Tibial nerve (tissue), 3 donors: ENCODE data around the gene ZNRF3.

Experiments
- POLR2A ChIP-seq, 2 donors: fragments of 450-650 bp; IDR thresholded peaks; one replicate each; pipeline ENCODE4 v1.6.1; 2017; ENCODE audit warnings: antibody characterized with exemption in 2 of 2, mild to moderate bottlenecking in 2 of 2, moderate library complexity in 2 of 2
- TF ChIP-seq, protein P1 (sequence below), 5 experiments: fragments of 200-600 bp in 3 of 5; fragments of 450-650 bp in 2 of 5; sonication (generic) in 3 of 5; IDR thresholded peaks; one replicate each; pipeline ENCODE4 v1.5.1; 2016 to 2019; ENCODE audit warnings: antibody characterized with exemption in 5 of 5, mild to moderate bottlenecking in 3 of 5, moderate library complexity in 2 of 5

DNA sequence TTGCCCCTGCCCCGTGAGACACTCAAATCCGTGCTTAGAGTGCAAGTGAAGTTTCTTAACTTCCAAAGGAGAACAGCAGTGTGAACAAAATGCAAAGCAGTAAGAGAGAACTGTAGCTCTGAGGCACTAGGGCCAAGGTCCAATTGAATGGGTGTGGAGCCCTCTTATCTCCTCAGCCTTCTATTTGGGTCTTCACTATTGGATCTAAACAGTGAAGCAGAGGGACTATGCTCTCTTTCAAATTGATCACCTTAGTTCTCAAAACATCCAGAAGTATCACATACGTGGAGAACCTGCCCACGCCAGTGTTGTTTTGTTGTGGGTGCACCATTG lies 128.7 kb downstream of the ZNRF3 start:
- TF ChIP-seq, protein P1, sequence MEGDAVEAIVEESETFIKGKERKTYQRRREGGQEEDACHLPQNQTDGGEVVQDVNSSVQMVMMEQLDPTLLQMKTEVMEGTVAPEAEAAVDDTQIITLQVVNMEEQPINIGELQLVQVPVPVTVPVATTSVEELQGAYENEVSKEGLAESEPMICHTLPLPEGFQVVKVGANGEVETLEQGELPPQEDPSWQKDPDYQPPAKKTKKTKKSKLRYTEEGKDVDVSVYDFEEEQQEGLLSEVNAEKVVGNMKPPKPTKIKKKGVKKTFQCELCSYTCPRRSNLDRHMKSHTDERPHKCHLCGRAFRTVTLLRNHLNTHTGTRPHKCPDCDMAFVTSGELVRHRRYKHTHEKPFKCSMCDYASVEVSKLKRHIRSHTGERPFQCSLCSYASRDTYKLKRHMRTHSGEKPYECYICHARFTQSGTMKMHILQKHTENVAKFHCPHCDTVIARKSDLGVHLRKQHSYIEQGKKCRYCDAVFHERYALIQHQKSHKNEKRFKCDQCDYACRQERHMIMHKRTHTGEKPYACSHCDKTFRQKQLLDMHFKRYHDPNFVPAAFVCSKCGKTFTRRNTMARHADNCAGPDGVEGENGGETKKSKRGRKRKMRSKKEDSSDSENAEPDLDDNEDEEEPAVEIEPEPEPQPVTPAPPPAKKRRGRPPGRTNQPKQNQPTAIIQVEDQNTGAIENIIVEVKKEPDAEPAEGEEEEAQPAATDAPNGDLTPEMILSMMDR (IDR thresholded peaks at IDR 0.05): no peak
- TF ChIP-seq POLR2A (IDR thresholded peaks at IDR 0.05): no peak
